OCI-LY3 (cell line): Measurements from ENCODE around the gene SBNO2.

Source experiments
- CTCF ChIP-seq: fragments of 200-600, 300-600 bp; sonication (generic); IDR thresholded peaks from 2 replicates; pipeline ENCODE4 v1.5.1; 2014; ENCODE audit warnings: antibody characterized with exemption, low read length, low read depth
- EZH2phosphoT487 ChIP-seq: fragments of 200-600 bp; shearing (Covaris generic); IDR thresholded peaks from 2 replicates; pipeline ENCODE4 v1.6.1; 2018; ENCODE audit warnings: antibody characterized with exemption, mixed run types, low read depth

GRCh38 chr19:1094978-1095701, 78.9 kb downstream of the SBNO2 start, which contains the start of gene POLR2E:
- TF ChIP-seq CTCF (no peak), EZH2phosphoT487 (no peak)
